ENCODE results near the gene PHRF1.

The PHRF1 gene

GRCh38 chr11:555780-556661, 20.2 kb upstream of the PHRF1 start:
- peaks cover 2% of the 10 kb centered on the region for H3K27me3 ChIP-seq (replicated peaks; ENCODE audit: control insufficient read depth, insufficient read depth, low read length)
- H3K4me3 ChIP-seq (replicated peaks; ENCODE audit: low read depth, low read length) = no peak overlapping the region
- no peak for TF ChIP-seq CTCF (IDR thresholded peaks at IDR 0.05; ENCODE audit: insufficient read depth, low read length, poor library complexity, severe bottlenecking)
- no peaks in the 10 kb centered on the region for H3K36me3 ChIP-seq (ENCODE audit: control insufficient read depth, insufficient read depth, low read length)
- DNase-seq (ENCODE audit: extremely low read depth, insufficient read length) = no peak

- no peak overlapping the region for H3K4me3 ChIP-seq (replicated peaks; ENCODE audit: low read depth, low read length)
- TF ChIP-seq CTCF (IDR thresholded peaks at IDR 0.05; ENCODE audit: insufficient read depth, low read length, poor library complexity, severe bottlenecking) = no peak
- no peak for DNase-seq (ENCODE audit: extremely low read depth, insufficient read length)
- H3K27me3 ChIP-seq (replicated peaks; ENCODE audit: control insufficient read depth, insufficient read depth, low read length) = peaks cover 2% of the 10 kb centered on the region
- H3K36me3 ChIP-seq (ENCODE audit: control insufficient read depth, insufficient read depth, low read length) = no peaks in the 10 kb centered on the region
These were observed 19.5 kb upstream of the PHRF1 start for GRCh38 chr11:556662-557256.

GRCh38 chr11:557328-558132, 18.7 kb upstream of the PHRF1 start:
- peaks cover 2% of the 10 kb centered on the region for H3K27me3 ChIP-seq (replicated peaks; ENCODE audit: control insufficient read depth, insufficient read depth, low read length)
- H3K4me3 ChIP-seq (replicated peaks; ENCODE audit: low read depth, low read length) = no peak overlapping the region
- DNase-seq (ENCODE audit: extremely low read depth, insufficient read length) = no peak
- H3K36me3 ChIP-seq (ENCODE audit: control insufficient read depth, insufficient read depth, low read length) = no peaks in the 10 kb centered on the region
- TF ChIP-seq CTCF (IDR thresholded peaks at IDR 0.05; ENCODE audit: insufficient read depth, low read length, poor library complexity, severe bottlenecking) = no peak

- DNase-seq (ENCODE audit: extremely low read depth, insufficient read length) = no peak
- H3K27me3 ChIP-seq (replicated peaks; ENCODE audit: control insufficient read depth, insufficient read depth, low read length) = peaks cover 2% of the 10 kb centered on the region
- no peak for TF ChIP-seq CTCF (IDR thresholded peaks at IDR 0.05; ENCODE audit: insufficient read depth, low read length, poor library complexity, severe bottlenecking)
- H3K36me3 ChIP-seq (ENCODE audit: control insufficient read depth, insufficient read depth, low read length) = no peaks in the 10 kb centered on the region; the same call in 1 of the 2 replicates
- H3K4me3 ChIP-seq (replicated peaks; ENCODE audit: low read depth, low read length) = no peak overlapping the region
These were observed 17.8 kb upstream of the PHRF1 start for GRCh38 chr11:558503-558902.

GRCh38 chr11:559020-559620, 17.1 kb upstream of the PHRF1 start:
- Histone ChIP-seq H3K4me3 (replicated peaks; ENCODE audit: low read depth, low read length) (no peak overlapping the region), H3K36me3 (ENCODE audit: control insufficient read depth, insufficient read depth, low read length) (peaks cover 2% of the 10 kb centered on the region; the same call in 1 of the 2 replicates), H3K27me3 (replicated peaks; ENCODE audit: control insufficient read depth, insufficient read depth, low read length) (peaks cover 2% of the 10 kb centered on the region)
- DNase-seq (ENCODE audit: extremely low read depth, insufficient read length) = no peak
- no peak for TF ChIP-seq CTCF (IDR thresholded peaks at IDR 0.05; ENCODE audit: insufficient read depth, low read length, poor library complexity, severe bottlenecking)
